ENCODE results near the gene PUS10.

DNA sequence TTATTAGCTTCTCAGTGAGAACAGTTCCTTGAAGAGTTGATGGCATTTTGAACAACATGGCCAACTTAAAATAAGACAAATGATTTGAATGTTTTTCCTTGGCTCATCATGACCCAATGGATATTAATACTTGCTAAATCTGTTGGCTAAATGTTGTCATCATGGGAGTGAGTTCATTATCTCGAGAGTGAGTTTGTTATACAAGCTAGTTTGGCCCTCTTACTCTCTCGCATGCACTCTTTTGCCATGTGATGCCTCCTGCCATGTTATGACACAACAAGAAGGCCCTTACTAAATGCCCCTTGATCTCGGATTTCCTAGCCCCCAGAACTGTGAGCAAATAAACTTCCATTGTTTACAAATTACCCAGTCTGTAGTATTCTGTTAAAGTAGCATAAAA lies 24.8 kb upstream of the PUS10 start:
- TF ChIP-seq, protein P1, sequence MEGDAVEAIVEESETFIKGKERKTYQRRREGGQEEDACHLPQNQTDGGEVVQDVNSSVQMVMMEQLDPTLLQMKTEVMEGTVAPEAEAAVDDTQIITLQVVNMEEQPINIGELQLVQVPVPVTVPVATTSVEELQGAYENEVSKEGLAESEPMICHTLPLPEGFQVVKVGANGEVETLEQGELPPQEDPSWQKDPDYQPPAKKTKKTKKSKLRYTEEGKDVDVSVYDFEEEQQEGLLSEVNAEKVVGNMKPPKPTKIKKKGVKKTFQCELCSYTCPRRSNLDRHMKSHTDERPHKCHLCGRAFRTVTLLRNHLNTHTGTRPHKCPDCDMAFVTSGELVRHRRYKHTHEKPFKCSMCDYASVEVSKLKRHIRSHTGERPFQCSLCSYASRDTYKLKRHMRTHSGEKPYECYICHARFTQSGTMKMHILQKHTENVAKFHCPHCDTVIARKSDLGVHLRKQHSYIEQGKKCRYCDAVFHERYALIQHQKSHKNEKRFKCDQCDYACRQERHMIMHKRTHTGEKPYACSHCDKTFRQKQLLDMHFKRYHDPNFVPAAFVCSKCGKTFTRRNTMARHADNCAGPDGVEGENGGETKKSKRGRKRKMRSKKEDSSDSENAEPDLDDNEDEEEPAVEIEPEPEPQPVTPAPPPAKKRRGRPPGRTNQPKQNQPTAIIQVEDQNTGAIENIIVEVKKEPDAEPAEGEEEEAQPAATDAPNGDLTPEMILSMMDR (IDR thresholded peaks at IDR 0.05): no peak
- TF ChIP-seq POLR2A (IDR thresholded peaks at IDR 0.05) (no peak), POLR2AphosphoS5 (IDR thresholded peaks at IDR 0.05) (no peak)
